Trophoblast cell (in vitro differentiated cells and primary cell): ENCODE data around the gene PKD2.

Experiments
- DNase-seq, 2 donors: peaks; one replicate each; pipeline ENCODE4 v3.0.0-alpha.2; 2016
- H2AFZ ChIP-seq: 2 replicates; pipeline ENCODE4 v1.6.1; 2013; ENCODE audit warnings: low read length, moderate library complexity, mild to moderate bottlenecking; ENCODE audit not compliant: insufficient read depth, poor library complexity
- H2AK5ac ChIP-seq: 2 replicates; pipeline ENCODE4 v1.6.1; 2013; ENCODE audit warnings: mild to moderate bottlenecking, low read length
- H2BK120ac ChIP-seq: 2 replicates; pipeline ENCODE4 v1.6.1; 2013; ENCODE audit warnings: low read length, mild to moderate bottlenecking, moderate library complexity; ENCODE audit not compliant: insufficient read depth, poor library complexity
- H2BK12ac ChIP-seq: 2 replicates; pipeline ENCODE4 v1.6.1; 2013; ENCODE audit warnings: mild to moderate bottlenecking, low read length, moderate library complexity
- H2BK5ac ChIP-seq: 2 replicates; pipeline ENCODE4 v1.6.1; 2013; ENCODE audit warnings: low read length, low read depth, moderate library complexity, mild to moderate bottlenecking; ENCODE audit not compliant: poor library complexity
- H3K14ac ChIP-seq: 2 replicates; pipeline ENCODE4 v1.6.1; 2013; ENCODE audit warnings: mild to moderate bottlenecking, low read length
- H3K18ac ChIP-seq: 2 replicates; pipeline ENCODE4 v1.6.1; 2013; ENCODE audit warnings: mild to moderate bottlenecking, low read length
- H3K23ac ChIP-seq: 2 replicates; pipeline ENCODE4 v1.6.1; 2013; ENCODE audit warnings: low read length
- H3K27ac ChIP-seq: 2 replicates; pipeline ENCODE4 v1.5.1; 2013; ENCODE audit warnings: low read depth, mild to moderate bottlenecking, inconsistent platforms, low read length, moderate library complexity
- H3K27me3 ChIP-seq: 2 replicates; pipeline ENCODE4 v1.6.1; 2013; ENCODE audit warnings: inconsistent platforms, mild to moderate bottlenecking, low read length, moderate library complexity; ENCODE audit not compliant: insufficient read depth
- H3K36me3 ChIP-seq, 2 experiments: 1 replicate in 1 of 2; 2 replicates in 1 of 2; pipeline ENCODE4 v1.6.1; 2013; ENCODE audit warnings: low read length in 2 of 2, mild to moderate bottlenecking in 2 of 2, moderate library complexity in 1 of 2; ENCODE audit not compliant: insufficient read depth in 2 of 2, control insufficient read depth in 1 of 2
- H3K4ac ChIP-seq: 2 replicates; pipeline ENCODE4 v1.6.1; 2013; ENCODE audit warnings: low read depth, mild to moderate bottlenecking, low read length, moderate library complexity
- H3K4me1 ChIP-seq, 2 experiments: 1 replicate in 1 of 2; 2 replicates in 1 of 2; pipeline ENCODE4 v1.6.1; 2013; ENCODE audit warnings: low read length in 2 of 2, mild to moderate bottlenecking in 2 of 2, moderate library complexity in 1 of 2; ENCODE audit not compliant: insufficient read depth in 2 of 2, control insufficient read depth in 1 of 2
- H3K4me2 ChIP-seq: 2 replicates; pipeline ENCODE4 v1.6.1; 2013; ENCODE audit warnings: inconsistent platforms, mild to moderate bottlenecking, low read length, moderate library complexity
- H3K4me3 ChIP-seq: 2 replicates; pipeline ENCODE4 v1.5.1; 2013; ENCODE audit warnings: mild to moderate bottlenecking, low read depth, low read length, inconsistent platforms
- H3K79me1 ChIP-seq: one replicate; pipeline ENCODE4 v1.6.1; 2013; ENCODE audit warnings: low read length
- H3K79me2 ChIP-seq: 2 replicates; pipeline ENCODE4 v1.6.1; 2013; ENCODE audit warnings: low read length, mild to moderate bottlenecking; ENCODE audit not compliant: control insufficient read depth, insufficient read depth, poor library complexity
- H3K9ac ChIP-seq: 2 replicates; pipeline ENCODE4 v1.6.1; 2013; ENCODE audit warnings: mild to moderate bottlenecking, low read length
- H3K9me3 ChIP-seq: 2 replicates; pipeline ENCODE4 v1.6.1; 2013; ENCODE audit warnings: low read depth, mild to moderate bottlenecking, control low read depth, inconsistent platforms, low read length; ENCODE audit not compliant: insufficient read depth
- H4K12ac ChIP-seq: 2 replicates; pipeline ENCODE4 v1.6.1; 2013; ENCODE audit warnings: low read depth, mild to moderate bottlenecking, low read length, moderate library complexity
- H4K8ac ChIP-seq: 2 replicates; pipeline ENCODE4 v1.6.1; 2013; ENCODE audit warnings: low read depth, mild to moderate bottlenecking, low read length, moderate library complexity
- H4K91ac ChIP-seq: one replicate; pipeline ENCODE4 v1.6.1; 2013; ENCODE audit warnings: low read depth, mild to moderate bottlenecking, low read length, moderate library complexity
- WGBS: extraction: QIAGEN DNeasy Blood & Tissue Kit; methylation state at CpG from one replicate; pipeline ENCODE4 v1.1.7; 2013; ENCODE audit warnings: missing lambda C conversion rate; ENCODE audit not compliant: insufficient read length, insufficient coverage; ENCODE audit errors: extremely low coverage; 5-methylcytosine and 5-hydroxymethylcytosine counted together

PKD2 gene

DNA sequence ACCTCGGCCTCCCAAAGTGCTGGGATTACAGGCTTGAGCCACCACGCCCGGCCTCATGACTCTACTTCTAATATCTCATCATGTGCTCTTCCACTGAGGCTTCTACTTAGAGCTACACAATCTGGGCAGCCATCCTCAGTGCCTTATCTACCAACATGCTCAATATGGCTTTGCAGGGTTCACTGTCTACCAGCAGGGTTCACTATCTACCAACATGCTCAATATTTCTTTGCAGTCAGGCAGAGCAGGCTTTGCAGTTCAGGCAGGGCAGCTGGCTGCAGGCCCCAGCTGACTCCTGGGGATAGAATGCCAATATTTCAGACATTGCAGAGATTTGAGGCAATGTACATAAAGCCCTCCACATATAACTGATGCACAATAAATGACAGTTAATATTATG is 47.5 kb downstream of the PKD2 start:
- Histone ChIP-seq H3K4ac (no peak overlapping the region), H3K27ac (no peak overlapping the region), H2BK5ac (no peak overlapping the region), H2AFZ (no peak overlapping the region), H2AK5ac (no peak overlapping the region), H3K27me3 (no peaks in the 10 kb centered on the region), H4K8ac (no peak overlapping the region), H3K18ac (no peak overlapping the region), H2BK12ac (no peak overlapping the region), H3K79me1 (no peaks in the 10 kb centered on the region), H3K4me3 (no peak overlapping the region), H2BK120ac (no peak overlapping the region), H3K79me2 (no peaks in the 10 kb centered on the region), H4K91ac (no peak overlapping the region), H3K23ac (no peak overlapping the region), H3K14ac (no peak overlapping the region), H3K4me1 (peaks cover 0 to 2% of the 10 kb centered on the region in 2 experiments), H3K9me3 (no peaks in the 10 kb centered on the region), H4K12ac (no peak overlapping the region), H3K9ac (no peak overlapping the region), H3K36me3 (peaks cover 9 to 17% of the 10 kb centered on the region in 2 experiments), H3K4me2 (no peak overlapping the region)
- WGBS: no CpG with 5 or more reads among the region's 3 CpGs
- peak; percentile 60 to 82 for DNase-seq

DNA sequence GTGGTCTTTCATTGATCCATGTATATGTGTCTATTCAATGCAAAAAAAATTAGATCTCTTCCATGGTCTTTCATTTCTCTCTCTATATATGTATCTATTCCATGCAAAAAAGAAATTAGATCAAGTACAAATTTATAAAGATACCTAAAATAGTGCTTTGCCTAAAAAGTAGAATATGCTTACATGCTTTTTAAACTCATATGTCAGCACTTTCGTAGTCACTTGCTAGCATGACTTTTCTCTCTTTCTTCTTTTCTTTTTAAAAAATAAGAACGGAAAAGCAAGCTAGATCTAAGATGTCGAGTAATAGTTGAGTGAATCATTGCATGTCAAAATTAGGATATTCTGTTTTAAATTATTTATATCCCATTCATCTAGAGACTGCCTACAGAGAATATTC is 50.9 kb downstream of the PKD2 start:
- Histone ChIP-seq H3K23ac (no peak overlapping the region), H3K4ac (no peak overlapping the region), H3K14ac (no peak overlapping the region), H3K27me3 (no peaks in the 10 kb centered on the region), H3K36me3 (peaks cover 4 to 6% of the 10 kb centered on the region in 2 experiments), H2BK12ac (no peak overlapping the region), H3K18ac (no peak overlapping the region), H3K4me1 (peaks cover 0 to 2% of the 10 kb centered on the region in 2 experiments), H3K9me3 (no peaks in the 10 kb centered on the region), H3K27ac (no peak overlapping the region), H2BK120ac (no peak overlapping the region), H4K91ac (no peak overlapping the region), H4K12ac (no peak overlapping the region), H3K9ac (no peak overlapping the region), H2BK5ac (no peak overlapping the region), H3K79me1 (no peaks in the 10 kb centered on the region), H3K4me2 (no peak overlapping the region), H3K4me3 (no peak overlapping the region), H2AK5ac (no peak overlapping the region), H2AFZ (no peak overlapping the region), H3K79me2 (no peaks in the 10 kb centered on the region), H4K8ac (no peak overlapping the region)
- no peak for DNase-seq
- no CpG with 5 or more reads among the region's 3 CpGs for WGBS

DNA sequence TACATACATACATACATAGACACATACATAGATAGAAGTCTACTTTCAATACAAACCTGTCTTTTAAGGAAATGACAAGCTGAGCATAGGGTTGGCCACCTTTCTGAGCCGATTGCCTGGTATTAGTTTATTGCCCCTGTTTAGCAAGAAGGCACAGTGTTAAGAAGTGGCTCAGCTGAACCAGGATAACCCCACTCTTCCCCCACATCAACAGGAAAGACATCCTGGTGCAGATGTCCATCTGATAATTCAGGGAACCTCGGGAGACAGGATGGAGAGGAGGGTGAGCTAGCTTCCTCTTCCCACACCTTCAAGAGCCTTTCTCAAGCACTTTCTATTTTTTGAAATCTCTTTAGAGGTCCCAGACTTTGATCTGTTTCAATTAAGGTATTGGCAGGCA is 52.3 kb downstream of the PKD2 start:
- Histone ChIP-seq H2BK12ac (no peak overlapping the region), H2BK5ac (no peak overlapping the region), H3K27me3 (no peaks in the 10 kb centered on the region)

DNA sequence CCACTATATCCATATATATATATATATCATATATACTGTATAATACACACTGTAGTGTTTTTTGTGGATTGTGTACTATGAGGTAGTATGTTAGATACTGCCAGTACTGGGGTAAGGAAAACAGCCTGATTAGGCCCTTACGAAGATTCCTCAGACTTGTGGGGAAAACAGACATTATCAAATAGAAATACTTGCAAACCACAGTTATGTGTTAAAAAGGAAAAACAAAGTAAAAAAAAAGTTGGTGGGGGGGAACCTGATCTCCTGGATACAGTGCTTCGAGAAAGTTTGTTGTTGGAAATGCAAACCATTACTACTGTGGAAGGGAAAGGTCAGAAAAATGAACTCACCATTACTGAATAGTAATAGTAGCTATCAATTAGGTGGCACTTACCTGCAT is 53.0 kb downstream of the PKD2 start:
- no peak overlapping the region for H3K23ac ChIP-seq
- no CpG with 5 or more reads among the region's 2 CpGs for WGBS
- peaks cover 0 to 2% of the 10 kb centered on the region in 2 experiments for H3K4me1 ChIP-seq
- no peak overlapping the region for H2BK5ac ChIP-seq
- H3K27me3 ChIP-seq: no peaks in the 10 kb centered on the region
- H3K18ac ChIP-seq: no peak overlapping the region
- no peak overlapping the region for H3K4ac ChIP-seq
- H2BK120ac ChIP-seq: no peak overlapping the region
- H3K79me2 ChIP-seq: no peaks in the 10 kb centered on the region
- H3K79me1 ChIP-seq: no peaks in the 10 kb centered on the region
- no peak overlapping the region for H3K4me2 ChIP-seq
- no peak overlapping the region for H4K12ac ChIP-seq
- peaks cover 9% of the 10 kb centered on the region in 2 experiments for H3K36me3 ChIP-seq
- H3K4me3 ChIP-seq: no peak overlapping the region
- no peak overlapping the region for H2BK12ac ChIP-seq
- no peak overlapping the region for H3K14ac ChIP-seq
- no peak overlapping the region for H4K91ac ChIP-seq
- H2AK5ac ChIP-seq: no peak overlapping the region
- DNase-seq: no peak
- H2AFZ ChIP-seq: no peak overlapping the region
- no peaks in the 10 kb centered on the region for H3K9me3 ChIP-seq
- no peak overlapping the region for H3K27ac ChIP-seq
- H4K8ac ChIP-seq: no peak overlapping the region
- no peak overlapping the region for H3K9ac ChIP-seq

More for the DNA sequence above, 52.3 kb downstream of the PKD2 start:
- Histone ChIP-seq H3K4me2 (no peak overlapping the region), H3K4me3 (no peak overlapping the region), H3K36me3 (peaks cover 9% of the 10 kb centered on the region in 2 experiments), H2AFZ (no peak overlapping the region), H3K4me1 (peaks cover 0 to 2% of the 10 kb centered on the region in 2 experiments), H3K18ac (no peak overlapping the region), H4K12ac (no peak overlapping the region), H3K23ac (no peak overlapping the region), H3K9me3 (no peaks in the 10 kb centered on the region), H3K9ac (no peak overlapping the region), H3K79me2 (no peaks in the 10 kb centered on the region), H2AK5ac (no peak overlapping the region), H3K4ac (no peak overlapping the region), H3K79me1 (no peaks in the 10 kb centered on the region), H4K91ac (no peak overlapping the region), H4K8ac (no peak overlapping the region), H3K27ac (no peak overlapping the region), H2BK120ac (no peak overlapping the region), H3K14ac (no peak overlapping the region)
- no peak for DNase-seq
- no CpG with 5 or more reads among the region's 2 CpGs for WGBS
